ENCODE data around the gene CD244. TPM values are rescaled to one million over a fixed set of nuclear protein-coding genes. Genes with fewer than 3 reads are reported as not detected.

The CD244 gene
- total and polyA plus RNA-seq, 2 donors (not counting 3 experiments of a cell fraction or from before 2014, with no cell fraction given), result not detected

DNA sequence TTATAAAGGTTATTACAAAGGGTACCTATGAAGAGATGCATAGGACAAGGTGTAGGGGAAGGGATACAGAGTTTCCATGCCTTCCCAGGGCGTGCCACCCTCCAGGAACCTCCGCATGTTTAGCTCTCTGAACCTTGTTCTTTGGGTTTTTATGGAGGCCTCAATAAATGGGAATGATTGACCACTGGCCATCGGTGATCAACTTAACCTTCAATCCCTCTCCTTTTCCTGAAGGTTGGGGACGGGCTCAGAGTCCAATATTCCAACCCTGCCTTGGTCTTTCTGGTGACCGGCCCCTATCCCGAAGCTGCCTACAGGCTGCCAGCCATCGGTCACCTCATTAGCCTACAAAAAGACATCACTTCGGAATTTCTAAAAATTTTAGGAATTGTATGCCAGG, 11.7 kb downstream of the CD244 start:
- no TSS peak for BruUV-seq (replicated peaks)
- CTCF ChIA-PET, result interaction anchor here (1.2 kb wide), 1 partner anchor 33 kb away, joined by 3 read pairs; no protein-coding TSS in a partner anchor
- no peak for FAIRE-seq

More for the DNA sequence above, 11.7 kb downstream of the CD244 start:
- H3K36me3 ChIP-seq (ENCODE audit: control insufficient read depth in 2 of 2, extremely low read depth in 1 of 2, insufficient read depth in 2 of 2, low read length in 2 of 2), result no peaks in the 10 kb centered on the region
- H3K27ac ChIP-seq (ENCODE audit: insufficient read depth, low read depth, low read length), result no peak overlapping the region
- no peak for TF ChIP-seq POLR2AphosphoS5 (IDR thresholded peaks at IDR 0.05; ENCODE audit: insufficient read depth, low read depth, low read length)
- TF ChIP-seq EZH2 (IDR thresholded peaks at IDR 0.05; ENCODE audit: borderline replicate concordance, low read depth, low read length, severe bottlenecking), result no peak
- TF ChIP-seq JUN (IDR thresholded peaks at IDR 0.05; ENCODE audit: borderline replicate concordance, insufficient read depth, insufficient read length, low read depth), result no peak
- no peak for TF ChIP-seq FOS (IDR thresholded peaks at IDR 0.05; ENCODE audit: borderline replicate concordance, insufficient read depth, low read length)
- TF ChIP-seq POLR2A (IDR thresholded peaks at IDR 0.05; ENCODE audit: low read depth, low read length), result no peak
- TF ChIP-seq, protein P1, sequence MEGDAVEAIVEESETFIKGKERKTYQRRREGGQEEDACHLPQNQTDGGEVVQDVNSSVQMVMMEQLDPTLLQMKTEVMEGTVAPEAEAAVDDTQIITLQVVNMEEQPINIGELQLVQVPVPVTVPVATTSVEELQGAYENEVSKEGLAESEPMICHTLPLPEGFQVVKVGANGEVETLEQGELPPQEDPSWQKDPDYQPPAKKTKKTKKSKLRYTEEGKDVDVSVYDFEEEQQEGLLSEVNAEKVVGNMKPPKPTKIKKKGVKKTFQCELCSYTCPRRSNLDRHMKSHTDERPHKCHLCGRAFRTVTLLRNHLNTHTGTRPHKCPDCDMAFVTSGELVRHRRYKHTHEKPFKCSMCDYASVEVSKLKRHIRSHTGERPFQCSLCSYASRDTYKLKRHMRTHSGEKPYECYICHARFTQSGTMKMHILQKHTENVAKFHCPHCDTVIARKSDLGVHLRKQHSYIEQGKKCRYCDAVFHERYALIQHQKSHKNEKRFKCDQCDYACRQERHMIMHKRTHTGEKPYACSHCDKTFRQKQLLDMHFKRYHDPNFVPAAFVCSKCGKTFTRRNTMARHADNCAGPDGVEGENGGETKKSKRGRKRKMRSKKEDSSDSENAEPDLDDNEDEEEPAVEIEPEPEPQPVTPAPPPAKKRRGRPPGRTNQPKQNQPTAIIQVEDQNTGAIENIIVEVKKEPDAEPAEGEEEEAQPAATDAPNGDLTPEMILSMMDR (IDR thresholded peaks at IDR 0.05; ENCODE audit: extremely low read depth in 1 of 2, insufficient read depth in 1 of 2, low read depth in 1 of 2, low read length in 2 of 2), result no peak
- TF ChIP-seq, protein P2, sequence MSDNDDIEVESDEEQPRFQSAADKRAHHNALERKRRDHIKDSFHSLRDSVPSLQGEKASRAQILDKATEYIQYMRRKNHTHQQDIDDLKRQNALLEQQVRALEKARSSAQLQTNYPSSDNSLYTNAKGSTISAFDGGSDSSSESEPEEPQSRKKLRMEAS (IDR thresholded peaks at IDR 0.05; ENCODE audit: insufficient read depth, insufficient read length), result no peak
- TF ChIP-seq GATA2 (IDR thresholded peaks at IDR 0.05; ENCODE audit: insufficient read depth, insufficient read length, low read depth, low read length), result no peak
- TF ChIP-seq MYC (IDR thresholded peaks at IDR 0.05; ENCODE audit: low read depth, low read length), result no peak
- no peaks in the 10 kb centered on the region for H4K20me1 ChIP-seq (replicated peaks; ENCODE audit: control insufficient read depth, extremely low read depth, insufficient read depth, low read length)
- no peak overlapping the region for H3K4me2 ChIP-seq (ENCODE audit: insufficient read depth, low read length)
- no peaks in the 10 kb centered on the region for H3K9me1 ChIP-seq (replicated peaks; ENCODE audit: control insufficient read depth, extremely low read depth, insufficient read depth, low read length)
- POLR2A ChIA-PET, result no interaction called here
- H3K9me3 ChIP-seq (replicated peaks; ENCODE audit: control insufficient read depth, insufficient read depth, low read length), result no peaks in the 10 kb centered on the region
- no peak for DNase-seq (ENCODE audit: low read depth, low spot score)
- no peaks in the 10 kb centered on the region for H3K27me3 ChIP-seq (ENCODE audit: control insufficient read depth in 2 of 2, insufficient read depth in 2 of 2, low read length in 2 of 2)
- intact Hi-C loops (cut with micrococcal nuclease), result no loop called here
- no peak overlapping the region for H2AFZ ChIP-seq (ENCODE audit: low read depth, low read length)
- H3K79me2 ChIP-seq (ENCODE audit: control insufficient read depth, insufficient read depth, low read length), result no peaks in the 10 kb centered on the region
- H3K9ac ChIP-seq (replicated peaks; ENCODE audit: extremely low read depth, insufficient read depth, low read length), result no peak overlapping the region
- no peak overlapping the region for H3K4me3 ChIP-seq (replicated peaks in 1 of 3; ENCODE audit: insufficient read depth in 1 of 3, low read depth in 1 of 3, low read length in 3 of 3)
- H3K4me1 ChIP-seq (ENCODE audit: control insufficient read depth, extremely low read depth, insufficient read depth, low read length), result no peaks in the 10 kb centered on the region
- dilution Hi-C loops (cut with MboI; ENCODE audit: extremely low pct_ligation_motif_present, low sequenced_read_pairs), result no loop called here

Measured in endothelial cell of umbilical vein (primary cell).